Measurements from ENCODE around the gene CYP2W1.

- TF ChIP-seq CTCF (IDR thresholded peaks at IDR 0.05 in 2 of 3, conservative IDR thresholded peaks at IDR 0.05 in 1 of 3; ENCODE audit: control insufficient read depth in 2 of 3, extremely low read depth in 1 of 3, insufficient read depth in 1 of 3, low read depth in 3 of 3, low read length in 3 of 3) (no peak), EP300 (IDR thresholded peaks at IDR 0.05; ENCODE audit: borderline replicate concordance in 1 of 2, control insufficient read depth in 1 of 2, low read depth in 2 of 2, low read length in 2 of 2) (no peak), HDAC2 (IDR thresholded peaks at IDR 0.05) (no peak), USF2 (IDR thresholded peaks at IDR 0.05; ENCODE audit: borderline replicate concordance, low read depth, low read length) (no peak), SP1 (IDR thresholded peaks at IDR 0.05; ENCODE audit: low read depth, low read length) (no peak), SREBF2 (IDR thresholded peaks at IDR 0.05; ENCODE audit: low read length) (no peak)
- TF ChIP-seq, protein P1, sequence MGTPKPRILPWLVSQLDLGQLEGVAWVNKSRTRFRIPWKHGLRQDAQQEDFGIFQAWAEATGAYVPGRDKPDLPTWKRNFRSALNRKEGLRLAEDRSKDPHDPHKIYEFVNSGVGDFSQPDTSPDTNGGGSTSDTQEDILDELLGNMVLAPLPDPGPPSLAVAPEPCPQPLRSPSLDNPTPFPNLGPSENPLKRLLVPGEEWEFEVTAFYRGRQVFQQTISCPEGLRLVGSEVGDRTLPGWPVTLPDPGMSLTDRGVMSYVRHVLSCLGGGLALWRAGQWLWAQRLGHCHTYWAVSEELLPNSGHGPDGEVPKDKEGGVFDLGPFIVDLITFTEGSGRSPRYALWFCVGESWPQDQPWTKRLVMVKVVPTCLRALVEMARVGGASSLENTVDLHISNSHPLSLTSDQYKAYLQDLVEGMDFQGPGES (IDR thresholded peaks at IDR 0.05), result no peak
Measured at GRCh38 chr7:1016577-1017531, 33.9 kb downstream of the CYP2W1 start.
